ENCODE data around the gene TEDC2.

TEDC2 gene

GRCh38 chr16:2425825-2426430, 34.0 kb upstream of the TEDC2 start:
- no peak for DNase-seq (ENCODE audit: low read depth)
- no peak overlapping the region for H3K4me3 ChIP-seq (ENCODE audit: low read length)
- TF ChIP-seq CTCF (IDR thresholded peaks at IDR 0.05; ENCODE audit: insufficient read depth, low read depth, low read length, missing control alignments), result no peak

GRCh38 chr16:2426941-2427361, 33.0 kb upstream of the TEDC2 start:
- peak; percentile 44 for DNase-seq (ENCODE audit: low read depth)
- no peak for TF ChIP-seq CTCF (IDR thresholded peaks at IDR 0.05; ENCODE audit: insufficient read depth, low read depth, low read length, missing control alignments)

GRCh38 chr16:2427526-2427925, 32.4 kb upstream of the TEDC2 start:
- H3K4me3 ChIP-seq (ENCODE audit: low read length), result no peak overlapping the region
- TF ChIP-seq CTCF (IDR thresholded peaks at IDR 0.05; ENCODE audit: insufficient read depth, low read depth, low read length, missing control alignments), result no peak
- DNase-seq (ENCODE audit: low read depth), result no peak

More at GRCh38 chr16:2426941-2427361, 33.0 kb upstream of the TEDC2 start:
- no peak overlapping the region for H3K4me3 ChIP-seq (ENCODE audit: low read length)

- peak overlapping the region; percentile 67 for H3K4me3 ChIP-seq (ENCODE audit: low read length)
- peak; percentile 38 for DNase-seq (ENCODE audit: low read depth)
- no peak for TF ChIP-seq CTCF (IDR thresholded peaks at IDR 0.05; ENCODE audit: insufficient read depth, low read depth, low read length, missing control alignments)
Observed at GRCh38 chr16:2428051-2428783, 31.7 kb upstream of the TEDC2 start.

- TF ChIP-seq CTCF (IDR thresholded peaks at IDR 0.05; ENCODE audit: insufficient read depth, low read depth, low read length, missing control alignments), result peak; percentile 0
- H3K4me3 ChIP-seq (ENCODE audit: low read length), result peak overlapping the region; percentile 67
- DNase-seq (ENCODE audit: low read depth), result no peak
Observed at GRCh38 chr16:2428784-2429033, 31.2 kb upstream of the TEDC2 start.

- DNase-seq (ENCODE audit: low read depth), result peak; percentile 97
- no peak for TF ChIP-seq CTCF (IDR thresholded peaks at IDR 0.05; ENCODE audit: insufficient read depth, low read depth, low read length, missing control alignments)
- peak within 1 kb of the TSS; percentile 69 for H3K4me3 ChIP-seq (ENCODE audit: low read length)
Observed at GRCh38 chr16:2429034-2429770, 30.7 kb upstream of the TEDC2 start, which contains the start of gene CCNF. Gene CCNF, plus strand, starts transcription at chr16:2429447. Its CDS starts 35 bp downstream, at chr16:2429482.

Data from epithelial cell of esophagus (primary cell).